C4-2B (cell line): Measurements from ENCODE around the gene VTCN1.
"Not testable (repeated sequence)": the region's sequence is repeated elsewhere in the genome, so short reads cannot be mapped to it uniquely, and the experiment has no call there.

ENCODE experiments used
- H3K27ac ChIP-seq: fragments of 450-650 bp; 2 replicates; pipeline ENCODE4 v1.5.1; 2017
- ZFX ChIP-seq: fragments of 450-650 bp; IDR thresholded peaks from 2 replicates; pipeline ENCODE4 v1.6.1; 2017
- TF ChIP-seq, protein P1 (sequence below): fragments of 450-650 bp; conservative IDR thresholded peaks from 2 replicates; pipeline ENCODE4 v1.5.1; 2017; ENCODE audit warnings: mild to moderate bottlenecking

The VTCN1 gene

DNA sequence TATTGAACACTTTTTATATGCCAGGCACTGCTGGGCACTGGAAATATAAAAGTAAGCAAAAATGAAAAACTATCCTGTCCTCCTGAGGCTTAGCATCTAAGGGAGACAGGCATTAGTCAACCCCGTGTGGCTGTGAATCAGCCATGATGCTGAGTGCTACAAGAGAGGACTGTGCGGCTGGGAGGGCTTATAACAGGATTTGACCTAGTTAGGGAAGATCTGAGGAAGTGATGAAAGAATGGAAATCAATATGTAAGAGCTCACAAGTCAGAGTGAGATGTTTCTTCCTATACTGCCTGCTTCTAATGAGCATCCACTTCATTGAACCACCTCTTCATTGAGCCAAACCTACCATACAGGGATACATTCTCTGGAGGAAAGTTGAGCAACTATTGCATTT, 104.2 kb downstream of the VTCN1 start:
- H3K27ac ChIP-seq = no peak overlapping the region
- TF ChIP-seq, protein P1, sequence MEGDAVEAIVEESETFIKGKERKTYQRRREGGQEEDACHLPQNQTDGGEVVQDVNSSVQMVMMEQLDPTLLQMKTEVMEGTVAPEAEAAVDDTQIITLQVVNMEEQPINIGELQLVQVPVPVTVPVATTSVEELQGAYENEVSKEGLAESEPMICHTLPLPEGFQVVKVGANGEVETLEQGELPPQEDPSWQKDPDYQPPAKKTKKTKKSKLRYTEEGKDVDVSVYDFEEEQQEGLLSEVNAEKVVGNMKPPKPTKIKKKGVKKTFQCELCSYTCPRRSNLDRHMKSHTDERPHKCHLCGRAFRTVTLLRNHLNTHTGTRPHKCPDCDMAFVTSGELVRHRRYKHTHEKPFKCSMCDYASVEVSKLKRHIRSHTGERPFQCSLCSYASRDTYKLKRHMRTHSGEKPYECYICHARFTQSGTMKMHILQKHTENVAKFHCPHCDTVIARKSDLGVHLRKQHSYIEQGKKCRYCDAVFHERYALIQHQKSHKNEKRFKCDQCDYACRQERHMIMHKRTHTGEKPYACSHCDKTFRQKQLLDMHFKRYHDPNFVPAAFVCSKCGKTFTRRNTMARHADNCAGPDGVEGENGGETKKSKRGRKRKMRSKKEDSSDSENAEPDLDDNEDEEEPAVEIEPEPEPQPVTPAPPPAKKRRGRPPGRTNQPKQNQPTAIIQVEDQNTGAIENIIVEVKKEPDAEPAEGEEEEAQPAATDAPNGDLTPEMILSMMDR = no peak

DNA sequence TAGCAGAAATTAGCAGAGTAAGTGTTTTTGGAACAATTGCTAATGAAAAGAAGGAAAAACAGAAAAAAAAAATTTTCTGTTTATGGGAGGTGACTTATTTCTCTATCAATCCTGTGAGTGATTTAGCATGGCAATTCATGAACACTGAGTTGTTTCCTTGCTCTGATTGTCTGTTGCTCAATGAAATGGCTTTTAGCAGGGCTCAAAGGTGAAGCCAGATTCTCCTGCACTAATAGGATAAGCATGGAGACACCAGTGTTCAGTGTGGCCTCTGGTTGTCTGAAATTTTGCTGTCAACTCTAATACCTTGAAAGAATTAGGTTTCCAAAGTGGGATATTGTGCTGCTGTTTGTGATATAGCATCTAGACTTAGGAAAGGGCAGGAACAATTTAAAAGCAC, 105.0 kb downstream of the VTCN1 start:
- TF ChIP-seq, protein P1 = no peak
- TF ChIP-seq ZFX = no peak
- no peak overlapping the region for H3K27ac ChIP-seq

DNA sequence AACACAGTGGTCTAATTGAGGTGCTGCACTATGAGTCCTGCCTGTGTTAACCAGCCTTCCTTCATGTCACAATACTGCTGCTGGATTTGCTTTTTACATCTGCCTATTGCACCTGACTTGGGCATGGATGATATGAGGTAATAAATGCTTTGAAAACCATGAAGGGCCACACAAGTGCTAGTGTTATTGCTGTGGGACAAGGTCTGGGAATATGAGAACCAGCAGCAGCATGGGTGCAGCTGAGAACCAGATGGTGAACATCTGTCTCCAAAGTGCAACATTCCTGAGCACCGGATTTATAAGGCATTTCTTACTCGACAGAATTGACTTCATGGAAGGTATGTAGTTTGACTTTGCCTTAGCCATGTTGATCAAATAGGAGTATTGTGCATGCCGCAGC, 105.7 kb downstream of the VTCN1 start:
- TF ChIP-seq, protein P1 = no peak
- no peak for TF ChIP-seq ZFX
- H3K27ac ChIP-seq = no peak overlapping the region

DNA sequence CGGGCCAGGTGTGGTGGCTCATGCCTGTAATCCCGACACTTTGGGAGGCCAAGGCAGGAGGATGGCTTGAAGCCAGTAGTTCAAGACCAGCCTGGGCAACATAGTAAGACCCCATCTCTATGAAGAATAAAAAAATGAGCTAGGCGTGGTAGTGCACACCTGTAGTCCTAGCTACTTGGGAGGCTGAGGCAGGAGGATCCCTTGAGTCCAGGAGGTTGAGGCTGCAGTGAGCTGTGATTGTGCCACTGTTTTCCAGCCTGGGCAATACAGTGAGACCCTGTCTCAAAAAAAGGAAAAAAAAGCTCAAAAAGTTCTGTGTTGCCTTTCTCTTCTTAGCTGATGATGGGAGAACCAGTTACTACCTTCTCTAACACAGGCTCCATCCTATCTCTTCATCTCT, 108.9 kb downstream of the VTCN1 start:
- H3K27ac ChIP-seq = not testable (repeated sequence)

DNA sequence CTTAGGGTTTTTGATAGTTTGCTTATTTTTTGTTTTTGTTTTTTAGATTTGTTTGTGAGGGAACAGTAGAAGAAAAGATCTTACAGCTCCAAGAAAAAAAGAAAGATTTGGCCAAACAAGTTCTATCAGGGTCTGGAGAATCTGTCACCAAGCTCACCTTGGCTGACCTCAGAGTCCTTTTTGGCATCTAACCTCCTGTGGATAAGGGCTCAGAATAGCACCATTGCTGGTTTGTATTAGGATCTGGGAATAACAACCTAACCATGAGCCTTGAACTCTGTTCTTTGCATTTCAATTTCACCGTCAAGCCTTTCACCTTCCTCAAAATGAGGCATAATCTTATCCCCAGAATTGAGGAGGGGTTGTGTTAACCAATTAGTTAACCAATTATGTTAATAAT, 109.4 kb downstream of the VTCN1 start:
- TF ChIP-seq, protein P1 = no peak
- no peak for TF ChIP-seq ZFX
- H3K27ac ChIP-seq = no peak overlapping the region

DNA sequence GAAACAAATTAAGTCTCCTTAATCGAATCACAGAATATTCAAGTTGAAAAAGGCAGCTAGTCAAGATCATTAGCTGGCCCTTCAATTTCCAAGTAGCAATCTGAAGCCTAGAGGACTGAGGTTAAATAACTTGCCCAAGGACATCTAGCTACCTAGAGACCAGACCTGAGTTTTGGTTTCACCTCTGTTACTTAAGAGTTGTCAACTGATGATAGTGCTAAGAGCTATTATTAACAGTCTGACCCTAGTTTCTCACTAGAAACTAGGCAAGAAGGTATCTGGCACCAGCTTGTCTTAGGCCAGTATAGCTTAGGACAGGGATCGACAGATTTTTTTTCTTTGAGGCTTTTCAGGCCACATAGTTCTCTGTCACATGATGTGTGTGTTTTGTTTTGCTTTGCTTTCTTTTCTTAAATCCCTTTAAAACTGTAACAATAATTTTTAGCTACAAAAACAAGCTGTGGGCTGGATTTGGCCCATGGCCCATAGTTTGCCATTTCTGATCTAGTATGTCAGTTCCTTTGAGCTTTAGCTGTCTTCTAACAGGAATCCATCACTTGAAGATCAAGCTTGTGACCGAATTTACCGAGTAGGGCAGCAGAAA, 112.3 kb downstream of the VTCN1 start:
- TF ChIP-seq, protein P1 = no peak
- no peak for TF ChIP-seq ZFX
- H3K27ac ChIP-seq = no peak overlapping the region

DNA sequence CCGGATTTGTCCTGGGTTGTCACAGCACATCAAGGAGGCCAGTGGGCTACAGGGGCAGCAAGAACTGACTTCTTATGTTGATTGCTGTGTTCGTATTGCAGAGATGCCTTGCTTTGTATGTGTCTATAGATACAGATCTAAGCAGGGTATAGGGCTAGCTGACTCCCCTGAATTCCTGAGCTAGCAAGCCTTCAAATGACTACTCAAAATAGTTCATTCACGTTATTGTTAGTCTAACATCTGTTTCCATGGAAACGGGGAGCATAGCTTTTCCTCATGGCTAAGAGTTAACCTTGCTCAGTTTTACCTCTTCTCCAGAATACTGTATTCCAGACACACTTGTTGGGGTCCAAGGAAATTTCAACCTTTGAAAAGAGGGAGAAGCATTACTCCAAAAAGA, 113.3 kb downstream of the VTCN1 start:
- no peak overlapping the region for H3K27ac ChIP-seq
- TF ChIP-seq, protein P1 = no peak
- TF ChIP-seq ZFX = no peak

DNA sequence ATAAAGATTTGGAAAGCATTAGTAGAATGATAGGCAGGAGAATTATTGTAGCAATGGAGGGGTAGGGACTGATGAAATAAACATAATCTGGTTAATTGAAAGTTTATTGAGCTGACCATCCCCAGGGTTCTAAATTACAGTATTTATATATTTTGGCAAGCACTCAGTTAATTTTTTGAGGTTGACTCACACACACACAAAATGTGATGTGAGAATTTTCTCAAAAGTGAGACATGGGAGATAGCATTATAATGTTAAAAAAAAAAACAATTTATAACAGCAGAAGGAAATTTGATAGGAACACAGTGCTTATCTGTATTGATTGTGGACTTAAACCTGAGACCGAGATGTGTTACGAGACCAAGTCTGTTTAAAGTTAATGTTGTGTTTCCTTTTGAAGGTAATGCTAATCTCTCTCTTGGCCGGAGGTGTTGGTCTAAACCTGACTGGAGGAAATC, 113.7 kb downstream of the VTCN1 start:
- no peak overlapping the region for H3K27ac ChIP-seq
- TF ChIP-seq ZFX = no peak
- TF ChIP-seq, protein P1 = no peak
